ENCODE data around the gene TSN. TPM values are rescaled to one million over a fixed set of nuclear protein-coding genes. Genes with fewer than 3 reads are reported as not detected.

The TSN gene
- polyA plus RNA-seq (2012; rRNA removed), result 26.1 and 35.1 TPM in 2 replicates
- polyA plus RNA-seq (2012; cell fraction: cytosol; rRNA removed), result 36.5 and 40.7 TPM in 2 replicates
- 12.2 and 16.9 TPM in 2 replicates for polyA plus RNA-seq (2012; cell fraction: nucleus; rRNA removed)

DNA sequence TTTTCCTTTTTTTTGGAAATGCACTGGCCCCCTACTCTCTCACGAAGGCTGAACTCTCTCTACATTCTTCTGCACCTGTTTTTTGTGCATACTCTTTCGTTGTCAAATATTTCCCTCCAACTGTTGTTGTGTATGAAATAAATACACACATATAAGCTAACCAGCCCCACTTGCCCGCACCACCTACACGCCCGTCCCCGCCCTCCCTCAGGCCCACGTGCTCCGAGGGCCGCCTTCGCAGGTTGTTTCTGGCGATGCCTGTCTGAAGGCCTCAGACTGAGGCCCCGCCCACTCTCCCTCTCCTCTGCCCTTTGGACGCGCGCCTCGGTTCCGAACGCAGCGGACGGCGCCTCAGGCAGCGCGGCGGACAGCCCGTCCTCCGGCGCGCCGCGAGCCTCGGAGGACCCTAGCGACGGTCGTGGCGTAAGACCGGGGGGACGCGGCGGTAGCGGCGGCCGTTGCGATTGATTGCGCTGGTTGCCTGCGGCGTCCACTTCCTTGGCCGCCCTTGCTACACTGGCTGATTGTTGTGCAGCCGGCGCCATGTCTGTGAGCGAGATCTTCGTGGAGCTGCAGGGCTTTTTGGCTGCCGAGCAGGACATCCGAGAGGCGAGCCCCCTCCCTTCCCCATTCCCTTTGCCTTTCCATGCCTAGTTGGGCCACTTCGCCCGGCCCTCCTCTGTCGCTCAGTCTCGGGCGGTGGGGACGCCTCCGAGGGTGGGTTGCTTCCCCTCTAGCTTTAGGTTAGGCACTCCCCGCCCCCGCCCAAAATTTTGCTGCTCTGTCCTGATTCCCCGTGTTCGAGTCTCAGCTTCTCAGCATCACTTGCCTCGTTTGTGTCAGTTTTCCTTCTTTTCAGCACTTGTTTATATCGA lies at the start of gene TSN:
TSS of gene TSN (plus strand) at position 415 of the 875 bp plus-strand sequence. CDS start at position 544, 129 bp downstream.
- peaks cover 20 to 26% of the 10 kb centered on the region in 2 experiments for H3K36me3 ChIP-seq (replicated peaks in 1 of 2; ENCODE audit: control insufficient read depth in 1 of 2, insufficient read depth in 2 of 2, low read length in 1 of 2)
- H4K20me1 ChIP-seq (ENCODE audit: insufficient read depth), result no peaks in the 10 kb centered on the region
- peak within 1 kb of the TSS; percentile 79 to 81 for H3K27ac ChIP-seq (ENCODE audit: low read depth in 2 of 2, low read length in 1 of 2)
- ChIA-PET CTCF (no interaction called here), POLR2A (interaction anchor here (0.8 to 1.3 kb wide), 2 partner anchors 19 to 131 kb away, joined by 3 to 9 read pairs; partner anchors contain the start of gene NIFK)
- peak within 1 kb of the TSS; percentile 84 for H3K4me2 ChIP-seq
- no peaks in the 10 kb centered on the region for H3K27me3 ChIP-seq (ENCODE audit: insufficient read depth)
- H2AFZ ChIP-seq (ENCODE audit: low read depth), result peak within 1 kb of the TSS; percentile 91
- H3K4me1 ChIP-seq (ENCODE audit: control insufficient read depth in 1 of 2, insufficient read depth in 2 of 2, low read depth in 1 of 2, low read length in 1 of 2), result peaks cover 0 to 10% of the 10 kb centered on the region in 2 experiments; a peak in 2 of 4 replicates
- peak; percentile 95 for DNase-seq
- WGBS (ENCODE audit: low lambda C conversion rate), result 1% methylated on average over 57 of the region's 67 CpGs
- H3K4me3 ChIP-seq (ENCODE audit: low read depth in 2 of 2, low read length in 1 of 2), result peak within 1 kb of the TSS; percentile 86 to 100
- no peaks in the 10 kb centered on the region for H3K9me2 ChIP-seq
- peaks cover 14% of the 10 kb centered on the region for H3F3A ChIP-seq (replicated peaks; ENCODE audit: insufficient read depth)
- peaks cover 50% of the 10 kb centered on the region for H3K79me2 ChIP-seq (ENCODE audit: insufficient read depth)
- no peaks in the 10 kb centered on the region for H3K9me3 ChIP-seq
- H3K9ac ChIP-seq, result peak within 1 kb of the TSS; percentile 97
- TF ChIP-seq FOXM1 (IDR thresholded peaks at IDR 0.05; ENCODE audit: low read depth), result 0 out of 2 replicates have a peak, but pooled peaks have one; percentile 39
- 0 out of 2 replicates have a peak, but pooled peaks have one; percentile 12 for TF ChIP-seq RCOR1 (IDR thresholded peaks at IDR 0.05; ENCODE audit: low read length)
- TF ChIP-seq, protein P1, sequence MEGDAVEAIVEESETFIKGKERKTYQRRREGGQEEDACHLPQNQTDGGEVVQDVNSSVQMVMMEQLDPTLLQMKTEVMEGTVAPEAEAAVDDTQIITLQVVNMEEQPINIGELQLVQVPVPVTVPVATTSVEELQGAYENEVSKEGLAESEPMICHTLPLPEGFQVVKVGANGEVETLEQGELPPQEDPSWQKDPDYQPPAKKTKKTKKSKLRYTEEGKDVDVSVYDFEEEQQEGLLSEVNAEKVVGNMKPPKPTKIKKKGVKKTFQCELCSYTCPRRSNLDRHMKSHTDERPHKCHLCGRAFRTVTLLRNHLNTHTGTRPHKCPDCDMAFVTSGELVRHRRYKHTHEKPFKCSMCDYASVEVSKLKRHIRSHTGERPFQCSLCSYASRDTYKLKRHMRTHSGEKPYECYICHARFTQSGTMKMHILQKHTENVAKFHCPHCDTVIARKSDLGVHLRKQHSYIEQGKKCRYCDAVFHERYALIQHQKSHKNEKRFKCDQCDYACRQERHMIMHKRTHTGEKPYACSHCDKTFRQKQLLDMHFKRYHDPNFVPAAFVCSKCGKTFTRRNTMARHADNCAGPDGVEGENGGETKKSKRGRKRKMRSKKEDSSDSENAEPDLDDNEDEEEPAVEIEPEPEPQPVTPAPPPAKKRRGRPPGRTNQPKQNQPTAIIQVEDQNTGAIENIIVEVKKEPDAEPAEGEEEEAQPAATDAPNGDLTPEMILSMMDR (IDR thresholded peaks at IDR 0.05), result no peak
- no peak for TF ChIP-seq FOXJ3 (CRISPR knock-in tag; IDR thresholded peaks at IDR 0.05)
- no peak for TF ChIP-seq FOSL2 (IDR thresholded peaks at IDR 0.05; ENCODE audit: borderline replicate concordance, low read depth)
- TF ChIP-seq SIN3A (IDR thresholded peaks at IDR 0.05; ENCODE audit: borderline replicate concordance, low read depth, low read length), result no peak
- TF ChIP-seq, protein P2, sequence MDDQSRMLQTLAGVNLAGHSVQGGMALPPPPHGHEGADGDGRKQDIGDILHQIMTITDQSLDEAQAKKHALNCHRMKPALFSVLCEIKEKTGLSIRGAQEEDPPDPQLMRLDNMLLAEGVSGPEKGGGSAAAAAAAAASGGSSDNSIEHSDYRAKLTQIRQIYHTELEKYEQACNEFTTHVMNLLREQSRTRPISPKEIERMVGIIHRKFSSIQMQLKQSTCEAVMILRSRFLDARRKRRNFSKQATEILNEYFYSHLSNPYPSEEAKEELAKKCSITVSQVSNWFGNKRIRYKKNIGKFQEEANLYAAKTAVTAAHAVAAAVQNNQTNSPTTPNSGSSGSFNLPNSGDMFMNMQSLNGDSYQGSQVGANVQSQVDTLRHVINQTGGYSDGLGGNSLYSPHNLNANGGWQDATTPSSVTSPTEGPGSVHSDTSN (IDR thresholded peaks at IDR 0.05), result no peak
- no peak; a peak in 1 of 4 replicates for TF ChIP-seq EP300 (IDR thresholded peaks at IDR 0.05; ENCODE audit: borderline replicate concordance in 1 of 2, low read depth in 1 of 2, low read length in 1 of 2)
- TF ChIP-seq NFIC (IDR thresholded peaks at IDR 0.05; ENCODE audit: borderline replicate concordance), result no peak
- TF ChIP-seq EZH2phosphoT487 (IDR thresholded peaks at IDR 0.05; ENCODE audit: borderline replicate concordance, low read depth), result no peak
- peak; percentile 64; the same call in 1 of the 2 replicates for TF ChIP-seq YY1 (IDR thresholded peaks at IDR 0.05; ENCODE audit: low read depth)
- TF ChIP-seq, protein P3, sequence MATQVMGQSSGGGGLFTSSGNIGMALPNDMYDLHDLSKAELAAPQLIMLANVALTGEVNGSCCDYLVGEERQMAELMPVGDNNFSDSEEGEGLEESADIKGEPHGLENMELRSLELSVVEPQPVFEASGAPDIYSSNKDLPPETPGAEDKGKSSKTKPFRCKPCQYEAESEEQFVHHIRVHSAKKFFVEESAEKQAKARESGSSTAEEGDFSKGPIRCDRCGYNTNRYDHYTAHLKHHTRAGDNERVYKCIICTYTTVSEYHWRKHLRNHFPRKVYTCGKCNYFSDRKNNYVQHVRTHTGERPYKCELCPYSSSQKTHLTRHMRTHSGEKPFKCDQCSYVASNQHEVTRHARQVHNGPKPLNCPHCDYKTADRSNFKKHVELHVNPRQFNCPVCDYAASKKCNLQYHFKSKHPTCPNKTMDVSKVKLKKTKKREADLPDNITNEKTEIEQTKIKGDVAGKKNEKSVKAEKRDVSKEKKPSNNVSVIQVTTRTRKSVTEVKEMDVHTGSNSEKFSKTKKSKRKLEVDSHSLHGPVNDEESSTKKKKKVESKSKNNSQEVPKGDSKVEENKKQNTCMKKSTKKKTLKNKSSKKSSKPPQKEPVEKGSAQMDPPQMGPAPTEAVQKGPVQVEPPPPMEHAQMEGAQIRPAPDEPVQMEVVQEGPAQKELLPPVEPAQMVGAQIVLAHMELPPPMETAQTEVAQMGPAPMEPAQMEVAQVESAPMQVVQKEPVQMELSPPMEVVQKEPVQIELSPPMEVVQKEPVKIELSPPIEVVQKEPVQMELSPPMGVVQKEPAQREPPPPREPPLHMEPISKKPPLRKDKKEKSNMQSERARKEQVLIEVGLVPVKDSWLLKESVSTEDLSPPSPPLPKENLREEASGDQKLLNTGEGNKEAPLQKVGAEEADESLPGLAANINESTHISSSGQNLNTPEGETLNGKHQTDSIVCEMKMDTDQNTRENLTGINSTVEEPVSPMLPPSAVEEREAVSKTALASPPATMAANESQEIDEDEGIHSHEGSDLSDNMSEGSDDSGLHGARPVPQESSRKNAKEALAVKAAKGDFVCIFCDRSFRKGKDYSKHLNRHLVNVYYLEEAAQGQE (IDR thresholded peaks at IDR 0.05; ENCODE audit: low read depth, low read length), result no peak
- peak; percentile 54; the same call in 1 of the 2 replicates for TF ChIP-seq TAF1 (IDR thresholded peaks at IDR 0.05; ENCODE audit: borderline replicate concordance, low read depth, low read length)
- TF ChIP-seq, protein P4, sequence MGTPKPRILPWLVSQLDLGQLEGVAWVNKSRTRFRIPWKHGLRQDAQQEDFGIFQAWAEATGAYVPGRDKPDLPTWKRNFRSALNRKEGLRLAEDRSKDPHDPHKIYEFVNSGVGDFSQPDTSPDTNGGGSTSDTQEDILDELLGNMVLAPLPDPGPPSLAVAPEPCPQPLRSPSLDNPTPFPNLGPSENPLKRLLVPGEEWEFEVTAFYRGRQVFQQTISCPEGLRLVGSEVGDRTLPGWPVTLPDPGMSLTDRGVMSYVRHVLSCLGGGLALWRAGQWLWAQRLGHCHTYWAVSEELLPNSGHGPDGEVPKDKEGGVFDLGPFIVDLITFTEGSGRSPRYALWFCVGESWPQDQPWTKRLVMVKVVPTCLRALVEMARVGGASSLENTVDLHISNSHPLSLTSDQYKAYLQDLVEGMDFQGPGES (IDR thresholded peaks at IDR 0.05; ENCODE audit: low read depth, low read length), result no peak
- TF ChIP-seq MEF2A (IDR thresholded peaks at IDR 0.05; ENCODE audit: borderline replicate concordance, low read depth), result no peak
- no peak for TF ChIP-seq GATA2 (CRISPR knock-in tag; IDR thresholded peaks at IDR 0.05)
- TF ChIP-seq ELF1 (IDR thresholded peaks at IDR 0.05), result 0 out of 2 replicates have a peak, but pooled peaks have one; percentile 52
- TF ChIP-seq, protein P5, sequence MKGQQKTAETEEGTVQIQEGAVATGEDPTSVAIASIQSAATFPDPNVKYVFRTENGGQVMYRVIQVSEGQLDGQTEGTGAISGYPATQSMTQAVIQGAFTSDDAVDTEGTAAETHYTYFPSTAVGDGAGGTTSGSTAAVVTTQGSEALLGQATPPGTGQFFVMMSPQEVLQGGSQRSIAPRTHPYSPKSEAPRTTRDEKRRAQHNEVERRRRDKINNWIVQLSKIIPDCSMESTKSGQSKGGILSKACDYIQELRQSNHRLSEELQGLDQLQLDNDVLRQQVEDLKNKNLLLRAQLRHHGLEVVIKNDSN (IDR thresholded peaks at IDR 0.05; ENCODE audit: borderline replicate concordance, low read depth), result peak; percentile 95
- TF ChIP-seq RFX5 (IDR thresholded peaks at IDR 0.05; ENCODE audit: low read length), result no peak
- TF ChIP-seq GABPA (IDR thresholded peaks at IDR 0.05; ENCODE audit: low read depth), result no peak
- TF ChIP-seq RAD21 (IDR thresholded peaks at IDR 0.05; ENCODE audit: low read length), result no peak

All from SK-N-SH (cell line).